Measurements from ENCODE around the gene DNAJC5. TPM values are rescaled to one million over a fixed set of nuclear protein-coding genes. Genes with fewer than 3 reads are reported as not detected.

Gene DNAJC5, protein sequence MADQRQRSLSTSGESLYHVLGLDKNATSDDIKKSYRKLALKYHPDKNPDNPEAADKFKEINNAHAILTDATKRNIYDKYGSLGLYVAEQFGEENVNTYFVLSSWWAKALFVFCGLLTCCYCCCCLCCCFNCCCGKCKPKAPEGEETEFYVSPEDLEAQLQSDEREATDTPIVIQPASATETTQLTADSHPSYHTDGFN
- total RNA-seq, result 53.9 and 57.2 TPM in 2 replicates

DNA sequence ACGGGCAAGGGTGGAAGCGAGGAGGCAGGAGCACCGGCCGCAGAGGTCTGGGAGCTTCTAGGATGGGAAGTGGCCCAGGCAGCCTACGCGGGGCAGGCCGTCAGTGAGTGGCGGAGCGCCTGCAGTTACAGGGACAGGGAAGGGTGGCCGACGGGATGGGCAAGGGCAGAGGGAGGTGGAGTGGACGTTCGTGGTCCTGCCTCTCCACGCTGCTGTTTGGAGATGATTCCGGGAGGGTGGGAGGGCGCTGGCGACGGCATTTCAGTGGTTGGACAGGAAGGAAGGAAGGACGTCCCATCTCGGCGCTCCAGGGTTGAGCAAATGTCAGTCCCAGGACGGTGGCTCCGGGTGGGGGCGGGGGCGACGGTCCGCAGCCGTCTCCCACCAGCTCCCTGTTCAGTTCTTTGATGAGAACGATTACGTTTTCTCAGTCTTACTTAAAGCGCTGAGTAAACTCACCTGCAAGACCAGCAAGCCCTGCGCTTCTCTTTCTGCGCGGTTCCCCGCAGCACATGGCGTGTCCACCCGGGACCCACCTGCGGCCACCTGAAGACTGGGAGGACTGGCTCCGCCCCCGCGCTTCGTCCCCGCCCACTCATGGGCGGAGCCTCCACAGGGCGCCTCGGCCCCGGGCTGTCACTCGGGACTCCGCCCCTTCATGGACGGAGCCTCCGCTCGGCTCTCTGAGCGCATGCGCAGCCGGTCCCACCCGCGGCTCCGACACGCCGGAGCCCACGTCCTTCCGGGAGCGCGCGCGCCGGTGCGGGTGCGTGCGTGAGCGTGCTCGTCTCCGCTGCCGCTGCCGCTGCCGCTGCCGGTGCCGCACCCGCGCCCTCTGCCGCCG is at the start of gene DNAJC5:
Gene DNAJC5 (plus strand): TSS at position 769 of the 844 bp plus-strand sequence. CDS start 33,220 bp downstream, outside the sequence.
- no peak for DNase-seq (ENCODE audit: low read depth)
- H3K4me3 ChIP-seq (ENCODE audit: low read depth, low read length), result peak within 1 kb of the TSS; percentile 63
- TF ChIP-seq, protein P1, sequence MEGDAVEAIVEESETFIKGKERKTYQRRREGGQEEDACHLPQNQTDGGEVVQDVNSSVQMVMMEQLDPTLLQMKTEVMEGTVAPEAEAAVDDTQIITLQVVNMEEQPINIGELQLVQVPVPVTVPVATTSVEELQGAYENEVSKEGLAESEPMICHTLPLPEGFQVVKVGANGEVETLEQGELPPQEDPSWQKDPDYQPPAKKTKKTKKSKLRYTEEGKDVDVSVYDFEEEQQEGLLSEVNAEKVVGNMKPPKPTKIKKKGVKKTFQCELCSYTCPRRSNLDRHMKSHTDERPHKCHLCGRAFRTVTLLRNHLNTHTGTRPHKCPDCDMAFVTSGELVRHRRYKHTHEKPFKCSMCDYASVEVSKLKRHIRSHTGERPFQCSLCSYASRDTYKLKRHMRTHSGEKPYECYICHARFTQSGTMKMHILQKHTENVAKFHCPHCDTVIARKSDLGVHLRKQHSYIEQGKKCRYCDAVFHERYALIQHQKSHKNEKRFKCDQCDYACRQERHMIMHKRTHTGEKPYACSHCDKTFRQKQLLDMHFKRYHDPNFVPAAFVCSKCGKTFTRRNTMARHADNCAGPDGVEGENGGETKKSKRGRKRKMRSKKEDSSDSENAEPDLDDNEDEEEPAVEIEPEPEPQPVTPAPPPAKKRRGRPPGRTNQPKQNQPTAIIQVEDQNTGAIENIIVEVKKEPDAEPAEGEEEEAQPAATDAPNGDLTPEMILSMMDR (IDR thresholded peaks at IDR 0.05; ENCODE audit: insufficient read depth, low read length, poor library complexity, severe bottlenecking), result no peak
- peaks cover 3% of the 10 kb centered on the region for H3K36me3 ChIP-seq (ENCODE audit: control insufficient read depth, insufficient read depth, low read length)
- H3K27me3 ChIP-seq (ENCODE audit: control insufficient read depth, insufficient read depth, low read length), result no peaks in the 10 kb centered on the region

DNA sequence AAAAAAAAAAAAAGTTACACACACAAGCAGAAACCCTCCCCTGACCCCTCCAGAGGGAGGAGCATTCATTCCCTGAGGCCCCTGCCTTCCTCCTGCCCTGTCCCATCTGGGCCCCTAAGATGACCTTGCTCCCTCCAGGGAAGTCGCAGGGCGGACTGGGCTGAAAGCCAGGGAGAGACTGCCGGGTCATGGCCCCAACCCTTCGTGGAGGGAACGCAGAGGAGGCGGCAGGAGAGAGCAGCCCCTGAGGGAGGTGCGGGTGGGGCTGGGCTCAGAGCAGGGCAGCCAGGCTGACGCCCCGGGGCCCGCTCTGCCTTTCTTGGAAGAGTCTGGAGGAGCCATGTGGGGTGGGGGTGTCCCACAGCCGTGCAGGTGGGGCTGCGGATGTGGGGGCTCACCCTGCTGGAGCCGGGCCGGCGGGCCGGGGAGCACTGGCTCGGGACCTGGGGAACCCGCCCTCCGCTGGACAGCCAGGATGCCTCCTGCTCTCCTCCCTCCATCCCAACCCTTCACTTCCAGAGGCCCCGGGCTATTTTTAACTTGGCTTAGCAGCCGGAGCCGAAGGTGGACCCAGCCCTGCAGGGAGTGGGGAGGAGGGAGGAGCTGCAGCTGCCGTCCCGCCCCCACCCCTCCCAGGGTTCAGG is 48.7 kb upstream of the DNAJC5 start:
- Histone ChIP-seq H3K27me3 (ENCODE audit: control insufficient read depth, insufficient read depth, low read length) (peaks cover 40% of the 10 kb centered on the region), H3K4me3 (ENCODE audit: low read depth, low read length) (no peak overlapping the region)

DNA sequence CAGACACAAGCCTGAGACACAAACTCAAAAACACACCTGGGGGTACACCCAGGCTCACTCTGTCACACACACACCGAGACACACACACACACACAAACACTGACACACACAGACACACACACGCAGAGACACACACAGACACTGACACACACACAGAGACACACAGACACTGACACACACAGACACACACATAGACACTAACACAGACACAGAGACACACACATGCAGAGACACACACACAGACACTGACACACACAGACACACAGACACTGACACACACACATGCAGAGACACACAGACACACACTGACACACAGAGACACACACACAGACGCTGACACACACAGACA is 48.1 kb upstream of the DNAJC5 start:
- H3K27me3 ChIP-seq (ENCODE audit: control insufficient read depth, insufficient read depth, low read length), result peaks cover 40% of the 10 kb centered on the region
- TF ChIP-seq, protein P1 (IDR thresholded peaks at IDR 0.05; ENCODE audit: insufficient read depth, low read length, poor library complexity, severe bottlenecking), result no peak
- H3K36me3 ChIP-seq (ENCODE audit: control insufficient read depth, insufficient read depth, low read length), result no peaks in the 10 kb centered on the region
- no peak for DNase-seq (ENCODE audit: low read depth)
- H3K4me3 ChIP-seq (ENCODE audit: low read depth, low read length), result no peak overlapping the region

More for the DNA sequence above, 48.7 kb upstream of the DNAJC5 start:
- no peaks in the 10 kb centered on the region for H3K36me3 ChIP-seq (ENCODE audit: control insufficient read depth, insufficient read depth, low read length)
- TF ChIP-seq, protein P1 (IDR thresholded peaks at IDR 0.05; ENCODE audit: insufficient read depth, low read length, poor library complexity, severe bottlenecking), result no peak
- no peak for DNase-seq (ENCODE audit: low read depth)

DNA sequence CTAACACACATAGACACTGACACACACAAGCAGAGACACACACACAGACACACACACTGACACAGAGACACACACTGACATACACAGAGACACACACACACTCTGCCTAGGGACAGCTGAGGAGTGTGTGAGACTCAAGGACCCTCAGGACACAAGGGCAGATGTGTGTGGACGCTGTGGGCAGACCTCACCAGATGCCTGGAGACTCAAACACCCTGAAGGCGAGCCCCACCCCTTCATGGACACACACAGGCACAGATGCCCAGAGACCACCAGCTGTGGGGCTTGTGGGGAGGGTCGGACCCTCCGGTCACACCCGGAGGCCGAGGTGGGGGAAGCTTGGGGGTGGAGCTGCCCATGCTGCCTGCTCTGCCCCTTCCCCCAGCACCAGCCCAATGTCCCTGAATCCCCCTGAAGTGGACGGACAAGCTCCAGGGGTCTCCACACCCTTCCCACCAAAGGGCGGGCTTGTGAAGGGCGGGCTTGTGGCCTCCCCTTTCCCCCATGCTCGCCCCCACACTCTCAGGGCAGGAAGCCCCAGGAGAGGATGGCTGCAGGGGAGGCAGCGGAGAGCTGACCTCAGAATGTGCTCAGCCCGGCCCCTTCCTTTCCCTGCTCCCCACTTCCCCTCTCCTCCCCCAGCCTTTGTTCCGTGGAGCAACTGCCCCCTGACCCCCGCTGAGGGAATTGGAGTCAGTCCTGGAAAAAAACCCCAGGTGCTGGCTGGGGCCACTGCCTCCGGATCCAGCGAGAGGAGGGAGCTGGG is 47.5 kb upstream of the DNAJC5 start:
- TF ChIP-seq, protein P1 (IDR thresholded peaks at IDR 0.05; ENCODE audit: insufficient read depth, low read length, poor library complexity, severe bottlenecking), result no peak
- H3K36me3 ChIP-seq (ENCODE audit: control insufficient read depth, insufficient read depth, low read length), result no peaks in the 10 kb centered on the region
- DNase-seq (ENCODE audit: low read depth), result no peak
- H3K27me3 ChIP-seq (ENCODE audit: control insufficient read depth, insufficient read depth, low read length), result peaks cover 40% of the 10 kb centered on the region
- no peak overlapping the region for H3K4me3 ChIP-seq (ENCODE audit: low read depth, low read length)

DNA sequence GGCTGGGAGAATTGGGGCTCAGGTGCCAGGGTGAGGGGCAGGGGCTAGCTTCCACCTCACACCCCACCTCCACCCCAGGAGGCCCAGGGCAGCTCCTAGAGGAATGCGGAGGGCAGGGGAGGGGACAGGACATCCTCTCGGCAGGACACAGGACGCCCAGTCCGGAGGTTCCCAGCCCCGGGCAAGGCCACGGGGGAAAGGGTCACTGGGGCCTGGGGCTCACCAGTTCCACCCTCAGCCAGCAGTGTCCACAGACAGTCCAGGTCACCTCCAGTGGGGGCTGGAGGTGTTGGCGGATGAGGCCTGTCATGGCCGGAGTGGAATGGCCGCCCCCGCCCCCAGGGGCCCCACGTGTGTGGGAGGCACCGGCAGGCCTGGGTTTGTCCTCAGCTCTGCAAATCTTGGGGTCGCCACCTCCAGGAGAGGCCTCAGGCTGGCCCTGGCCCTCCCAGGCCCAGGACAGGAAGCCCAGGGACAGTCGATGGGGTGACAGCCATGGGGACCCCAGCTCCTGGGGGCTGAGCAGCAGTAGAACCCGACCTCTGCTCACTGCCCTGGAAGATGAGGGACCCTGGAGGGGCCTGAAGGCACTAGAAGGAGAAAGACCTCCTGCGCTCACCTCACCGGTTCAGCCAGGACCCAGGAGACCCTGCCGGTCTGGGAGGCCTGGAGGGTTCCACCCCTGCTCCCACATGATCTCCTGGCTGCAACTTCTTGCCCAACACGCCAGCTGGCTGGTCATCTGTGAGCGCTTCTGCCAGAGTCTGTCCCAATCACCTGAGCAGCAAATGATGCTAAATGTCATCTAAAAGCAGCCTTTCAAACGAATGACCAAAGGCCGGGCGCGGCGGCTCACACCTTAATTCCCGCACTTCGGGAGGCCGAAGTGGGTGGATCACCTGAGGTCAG is 46.7 kb upstream of the DNAJC5 start:
- peaks cover 33% of the 10 kb centered on the region for H3K27me3 ChIP-seq (ENCODE audit: control insufficient read depth, insufficient read depth, low read length)
- no peak for DNase-seq (ENCODE audit: low read depth)
- H3K36me3 ChIP-seq (ENCODE audit: control insufficient read depth, insufficient read depth, low read length), result no peaks in the 10 kb centered on the region
- no peak overlapping the region for H3K4me3 ChIP-seq (ENCODE audit: low read depth, low read length)
- TF ChIP-seq, protein P1 (IDR thresholded peaks at IDR 0.05; ENCODE audit: insufficient read depth, low read length, poor library complexity, severe bottlenecking), result no peak

All from kidney epithelial cell (primary cell).